ENCODE data around the gene HOXB3.

HOXB3 gene

GRCh38 chr17:48605409-48605919, 15.4 kb upstream of the HOXB3 start:
- DNase-seq (ENCODE audit: low read depth): no peak
- no peak for TF ChIP-seq CTCF (conservative IDR thresholded peaks at IDR 0.05; ENCODE audit: low read depth, low read length)
- H3K4me3 ChIP-seq (ENCODE audit: low read depth, low read length): no peak overlapping the region

- no peak within 1 kb of the TSS for H3K4me3 ChIP-seq (ENCODE audit: low read depth, low read length)
- TF ChIP-seq CTCF (conservative IDR thresholded peaks at IDR 0.05; ENCODE audit: low read depth, low read length): no peak
- DNase-seq (ENCODE audit: low read depth): no peak
These were observed 14.8 kb upstream of the HOXB3 start, which contains the start of gene HOXB6 for GRCh38 chr17:48604770-48605329. Gene HOXB6 (minus strand): TSS chr17:48604986. CDS start chr17:48598150, 6,836 bp downstream.

- H3K4me3 ChIP-seq (ENCODE audit: low read depth, low read length): no peak overlapping the region
- DNase-seq (ENCODE audit: low read depth): no peak
- TF ChIP-seq CTCF (conservative IDR thresholded peaks at IDR 0.05; ENCODE audit: low read depth, low read length): no peak
These were observed 14.1 kb upstream of the HOXB3 start for GRCh38 chr17:48603959-48604769.

GRCh38 chr17:48601539-48602425, 11.7 kb upstream of the HOXB3 start:
- no peak for DNase-seq (ENCODE audit: low read depth)
- TF ChIP-seq CTCF (conservative IDR thresholded peaks at IDR 0.05; ENCODE audit: low read depth, low read length): no peak
- no peak overlapping the region for H3K4me3 ChIP-seq (ENCODE audit: low read depth, low read length)

GRCh38 chr17:48601207-48601538, 11.1 kb upstream of the HOXB3 start:
- no peak for DNase-seq (ENCODE audit: low read depth)
- no peak overlapping the region for H3K4me3 ChIP-seq (ENCODE audit: low read depth, low read length)
- TF ChIP-seq CTCF (conservative IDR thresholded peaks at IDR 0.05; ENCODE audit: low read depth, low read length): no peak

GRCh38 chr17:48600244-48601098, 10.4 kb upstream of the HOXB3 start:
- TF ChIP-seq CTCF (conservative IDR thresholded peaks at IDR 0.05; ENCODE audit: low read depth, low read length): no peak
- no peak overlapping the region for H3K4me3 ChIP-seq (ENCODE audit: low read depth, low read length)
- no peak for DNase-seq (ENCODE audit: low read depth)
